GM12801 (cell line): ENCODE results near the gene INPP4A.

Experiments
- TF ChIP-seq, protein P1 (sequence below): IDR thresholded peaks from one replicate; pipeline ENCODE4 v1.5.1; 2011; ENCODE audit warnings: control low read depth; ENCODE audit not compliant: insufficient read length; ENCODE audit errors: extremely low read depth

INPP4A gene

DNA sequence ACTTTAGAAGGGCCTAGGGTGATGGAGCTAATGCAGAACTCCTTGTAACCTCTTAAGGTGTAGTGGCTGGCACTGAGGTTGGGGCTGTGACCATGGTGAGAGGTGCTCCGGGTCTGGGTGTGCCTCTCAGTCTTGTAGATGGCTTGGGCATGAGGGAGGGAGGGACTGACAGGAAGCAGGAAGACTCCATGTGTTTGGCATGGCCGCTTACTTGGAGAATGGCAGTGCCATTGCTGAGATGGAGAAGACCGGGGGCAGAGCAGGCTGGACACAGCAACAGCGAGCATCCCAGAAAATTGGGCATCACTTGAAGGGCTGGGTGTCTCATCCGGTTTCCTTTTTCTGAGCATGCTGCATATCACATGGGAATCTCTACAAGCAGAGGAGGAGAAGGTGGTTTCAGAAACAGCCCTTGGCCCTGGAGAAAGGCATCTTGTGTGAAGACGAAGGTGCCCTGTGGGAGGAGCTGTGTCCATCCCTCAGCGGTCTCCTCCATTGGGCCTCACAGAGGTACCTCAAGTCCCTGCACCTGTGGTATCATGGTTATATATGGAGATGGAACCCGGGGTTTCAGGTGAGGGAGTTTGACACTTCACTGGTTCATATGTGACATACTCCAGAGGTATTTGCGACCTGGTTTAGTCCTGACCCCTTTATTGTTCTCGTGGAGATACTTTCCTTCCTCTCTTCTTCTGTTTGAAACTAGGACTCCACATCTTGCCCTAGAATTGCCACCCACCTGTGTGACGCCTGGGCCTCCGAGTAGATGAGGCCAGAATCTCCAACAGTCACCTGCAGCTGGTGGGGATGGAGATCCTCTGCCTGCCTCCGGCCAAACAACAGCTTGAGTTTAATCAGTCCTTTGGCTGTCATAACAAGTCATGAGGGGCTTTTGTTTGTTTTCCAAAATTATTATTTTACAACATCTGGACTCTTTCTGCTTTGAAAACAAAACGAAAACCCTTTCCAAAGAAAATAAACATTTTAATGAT lies 45.6 kb downstream of the INPP4A start:
- TF ChIP-seq, protein P1, sequence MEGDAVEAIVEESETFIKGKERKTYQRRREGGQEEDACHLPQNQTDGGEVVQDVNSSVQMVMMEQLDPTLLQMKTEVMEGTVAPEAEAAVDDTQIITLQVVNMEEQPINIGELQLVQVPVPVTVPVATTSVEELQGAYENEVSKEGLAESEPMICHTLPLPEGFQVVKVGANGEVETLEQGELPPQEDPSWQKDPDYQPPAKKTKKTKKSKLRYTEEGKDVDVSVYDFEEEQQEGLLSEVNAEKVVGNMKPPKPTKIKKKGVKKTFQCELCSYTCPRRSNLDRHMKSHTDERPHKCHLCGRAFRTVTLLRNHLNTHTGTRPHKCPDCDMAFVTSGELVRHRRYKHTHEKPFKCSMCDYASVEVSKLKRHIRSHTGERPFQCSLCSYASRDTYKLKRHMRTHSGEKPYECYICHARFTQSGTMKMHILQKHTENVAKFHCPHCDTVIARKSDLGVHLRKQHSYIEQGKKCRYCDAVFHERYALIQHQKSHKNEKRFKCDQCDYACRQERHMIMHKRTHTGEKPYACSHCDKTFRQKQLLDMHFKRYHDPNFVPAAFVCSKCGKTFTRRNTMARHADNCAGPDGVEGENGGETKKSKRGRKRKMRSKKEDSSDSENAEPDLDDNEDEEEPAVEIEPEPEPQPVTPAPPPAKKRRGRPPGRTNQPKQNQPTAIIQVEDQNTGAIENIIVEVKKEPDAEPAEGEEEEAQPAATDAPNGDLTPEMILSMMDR, result no peak

DNA sequence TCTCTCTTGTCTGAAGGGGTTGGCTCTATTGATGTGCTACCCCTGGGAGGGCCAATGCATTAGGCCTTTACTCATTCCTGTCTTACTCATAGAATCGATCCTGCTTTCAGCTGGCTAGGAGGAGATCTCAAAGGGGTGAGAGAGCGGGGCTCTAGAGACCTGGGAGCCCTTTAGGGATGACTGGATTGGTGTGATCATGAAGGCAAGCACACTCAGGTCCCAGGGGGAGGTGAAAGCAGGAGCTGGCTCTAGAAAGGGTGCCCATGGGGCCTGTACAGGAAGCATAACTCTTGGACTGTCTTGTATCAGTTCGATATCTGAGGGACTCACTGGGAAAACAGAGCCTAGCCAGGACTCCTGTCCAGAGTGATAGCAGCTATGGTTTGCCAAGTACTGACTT lies 47.8 kb downstream of the INPP4A start:
- TF ChIP-seq, protein P1, result no peak

GRCh38 chr2:98494699-98495098 lies 50.0 kb downstream of the INPP4A start:
- TF ChIP-seq, protein P1, result no peak

- TF ChIP-seq, protein P1, result no peak
Observed at GRCh38 chr2:98496750-98497493, 52.3 kb downstream of the INPP4A start.

GRCh38 chr2:98498703-98499440 lies 54.2 kb downstream of the INPP4A start:
- TF ChIP-seq, protein P1, result no peak

- TF ChIP-seq, protein P1, result no peak
Observed at GRCh38 chr2:98500561-98500960, 55.9 kb downstream of the INPP4A start.

DNA sequence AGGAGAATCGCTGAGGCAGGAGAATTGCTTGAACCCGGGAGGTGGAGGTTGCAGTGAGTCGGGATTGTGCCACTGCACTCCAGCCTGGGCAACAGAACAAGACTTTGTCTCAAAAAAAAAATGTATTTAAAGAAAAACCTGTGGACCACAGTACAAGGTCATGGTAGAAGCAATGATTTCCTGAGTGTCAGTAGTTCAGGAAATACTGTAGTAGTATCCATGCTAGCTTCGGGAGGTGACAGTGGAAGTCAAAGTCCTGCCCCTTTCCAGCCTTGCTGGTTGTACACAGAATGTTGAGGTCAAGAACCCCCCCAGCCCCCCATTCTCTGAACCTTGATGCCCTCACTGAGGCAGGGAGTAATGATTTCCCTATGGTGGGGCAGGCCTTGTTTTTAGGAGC lies 56.6 kb downstream of the INPP4A start:
- TF ChIP-seq, protein P1, result no peak
